ENCODE results near the gene DDX6. TPM values are rescaled to one million over a fixed set of nuclear protein-coding genes. Genes with fewer than 3 reads are reported as not detected.

DDX6 gene
- polyA plus RNA-seq, 1 of the 3 experiments (the other 2 are of a cell fraction): 7.9 TPM

DNA sequence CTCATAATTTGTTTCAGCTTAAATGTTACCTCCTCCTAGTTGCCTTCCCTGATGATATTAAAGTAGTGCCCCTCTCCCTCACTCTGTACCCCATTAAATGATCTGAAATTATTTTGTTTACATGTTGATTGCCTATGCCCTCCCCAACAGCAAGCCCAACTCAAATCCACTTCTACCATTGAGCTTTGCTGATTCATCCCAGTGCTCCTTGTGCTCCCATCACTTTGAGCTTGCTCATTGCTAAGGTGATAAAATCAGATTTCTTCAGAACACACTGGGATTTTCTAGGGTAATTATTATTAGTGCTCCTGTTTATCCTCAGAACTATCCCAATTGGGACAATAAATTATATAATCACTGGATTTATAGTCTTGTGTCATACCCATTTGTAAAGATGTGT, 8.4 kb upstream of the DDX6 start:
- TF ChIP-seq, protein P1, sequence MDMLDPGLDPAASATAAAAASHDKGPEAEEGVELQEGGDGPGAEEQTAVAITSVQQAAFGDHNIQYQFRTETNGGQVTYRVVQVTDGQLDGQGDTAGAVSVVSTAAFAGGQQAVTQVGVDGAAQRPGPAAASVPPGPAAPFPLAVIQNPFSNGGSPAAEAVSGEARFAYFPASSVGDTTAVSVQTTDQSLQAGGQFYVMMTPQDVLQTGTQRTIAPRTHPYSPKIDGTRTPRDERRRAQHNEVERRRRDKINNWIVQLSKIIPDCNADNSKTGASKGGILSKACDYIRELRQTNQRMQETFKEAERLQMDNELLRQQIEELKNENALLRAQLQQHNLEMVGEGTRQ (IDR thresholded peaks at IDR 0.05; ENCODE audit: borderline replicate concordance, low read depth, low read length): no peak
- no peak for TF ChIP-seq TEAD4 (IDR thresholded peaks at IDR 0.05; ENCODE audit: borderline replicate concordance, insufficient read depth)
- TF ChIP-seq, protein P2, sequence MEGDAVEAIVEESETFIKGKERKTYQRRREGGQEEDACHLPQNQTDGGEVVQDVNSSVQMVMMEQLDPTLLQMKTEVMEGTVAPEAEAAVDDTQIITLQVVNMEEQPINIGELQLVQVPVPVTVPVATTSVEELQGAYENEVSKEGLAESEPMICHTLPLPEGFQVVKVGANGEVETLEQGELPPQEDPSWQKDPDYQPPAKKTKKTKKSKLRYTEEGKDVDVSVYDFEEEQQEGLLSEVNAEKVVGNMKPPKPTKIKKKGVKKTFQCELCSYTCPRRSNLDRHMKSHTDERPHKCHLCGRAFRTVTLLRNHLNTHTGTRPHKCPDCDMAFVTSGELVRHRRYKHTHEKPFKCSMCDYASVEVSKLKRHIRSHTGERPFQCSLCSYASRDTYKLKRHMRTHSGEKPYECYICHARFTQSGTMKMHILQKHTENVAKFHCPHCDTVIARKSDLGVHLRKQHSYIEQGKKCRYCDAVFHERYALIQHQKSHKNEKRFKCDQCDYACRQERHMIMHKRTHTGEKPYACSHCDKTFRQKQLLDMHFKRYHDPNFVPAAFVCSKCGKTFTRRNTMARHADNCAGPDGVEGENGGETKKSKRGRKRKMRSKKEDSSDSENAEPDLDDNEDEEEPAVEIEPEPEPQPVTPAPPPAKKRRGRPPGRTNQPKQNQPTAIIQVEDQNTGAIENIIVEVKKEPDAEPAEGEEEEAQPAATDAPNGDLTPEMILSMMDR (IDR thresholded peaks at IDR 0.05): no peak
- no peak for TF ChIP-seq JUND (IDR thresholded peaks at IDR 0.05)
- no peak for TF ChIP-seq SMC3 (IDR thresholded peaks at IDR 0.05; ENCODE audit: low read depth, low read length)
- TF ChIP-seq FOSL2 (IDR thresholded peaks at IDR 0.05; ENCODE audit: borderline replicate concordance, low read depth): no peak
- TF ChIP-seq RFX5 (IDR thresholded peaks at IDR 0.05; ENCODE audit: low read length): no peak
- TF ChIP-seq, protein P3, sequence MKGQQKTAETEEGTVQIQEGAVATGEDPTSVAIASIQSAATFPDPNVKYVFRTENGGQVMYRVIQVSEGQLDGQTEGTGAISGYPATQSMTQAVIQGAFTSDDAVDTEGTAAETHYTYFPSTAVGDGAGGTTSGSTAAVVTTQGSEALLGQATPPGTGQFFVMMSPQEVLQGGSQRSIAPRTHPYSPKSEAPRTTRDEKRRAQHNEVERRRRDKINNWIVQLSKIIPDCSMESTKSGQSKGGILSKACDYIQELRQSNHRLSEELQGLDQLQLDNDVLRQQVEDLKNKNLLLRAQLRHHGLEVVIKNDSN (IDR thresholded peaks at IDR 0.05; ENCODE audit: borderline replicate concordance, low read depth): no peak
- TF ChIP-seq FOXM1 (IDR thresholded peaks at IDR 0.05; ENCODE audit: low read depth): no peak
- TF ChIP-seq RXRA (IDR thresholded peaks at IDR 0.05; ENCODE audit: borderline replicate concordance, low read depth): no peak
- TF ChIP-seq RCOR1 (IDR thresholded peaks at IDR 0.05; ENCODE audit: low read length): no peak
- TF ChIP-seq GABPA (IDR thresholded peaks at IDR 0.05; ENCODE audit: low read depth): no peak
- no peak for TF ChIP-seq TAF1 (IDR thresholded peaks at IDR 0.05; ENCODE audit: borderline replicate concordance, low read depth, low read length)
- TF ChIP-seq, protein P4, sequence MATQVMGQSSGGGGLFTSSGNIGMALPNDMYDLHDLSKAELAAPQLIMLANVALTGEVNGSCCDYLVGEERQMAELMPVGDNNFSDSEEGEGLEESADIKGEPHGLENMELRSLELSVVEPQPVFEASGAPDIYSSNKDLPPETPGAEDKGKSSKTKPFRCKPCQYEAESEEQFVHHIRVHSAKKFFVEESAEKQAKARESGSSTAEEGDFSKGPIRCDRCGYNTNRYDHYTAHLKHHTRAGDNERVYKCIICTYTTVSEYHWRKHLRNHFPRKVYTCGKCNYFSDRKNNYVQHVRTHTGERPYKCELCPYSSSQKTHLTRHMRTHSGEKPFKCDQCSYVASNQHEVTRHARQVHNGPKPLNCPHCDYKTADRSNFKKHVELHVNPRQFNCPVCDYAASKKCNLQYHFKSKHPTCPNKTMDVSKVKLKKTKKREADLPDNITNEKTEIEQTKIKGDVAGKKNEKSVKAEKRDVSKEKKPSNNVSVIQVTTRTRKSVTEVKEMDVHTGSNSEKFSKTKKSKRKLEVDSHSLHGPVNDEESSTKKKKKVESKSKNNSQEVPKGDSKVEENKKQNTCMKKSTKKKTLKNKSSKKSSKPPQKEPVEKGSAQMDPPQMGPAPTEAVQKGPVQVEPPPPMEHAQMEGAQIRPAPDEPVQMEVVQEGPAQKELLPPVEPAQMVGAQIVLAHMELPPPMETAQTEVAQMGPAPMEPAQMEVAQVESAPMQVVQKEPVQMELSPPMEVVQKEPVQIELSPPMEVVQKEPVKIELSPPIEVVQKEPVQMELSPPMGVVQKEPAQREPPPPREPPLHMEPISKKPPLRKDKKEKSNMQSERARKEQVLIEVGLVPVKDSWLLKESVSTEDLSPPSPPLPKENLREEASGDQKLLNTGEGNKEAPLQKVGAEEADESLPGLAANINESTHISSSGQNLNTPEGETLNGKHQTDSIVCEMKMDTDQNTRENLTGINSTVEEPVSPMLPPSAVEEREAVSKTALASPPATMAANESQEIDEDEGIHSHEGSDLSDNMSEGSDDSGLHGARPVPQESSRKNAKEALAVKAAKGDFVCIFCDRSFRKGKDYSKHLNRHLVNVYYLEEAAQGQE (IDR thresholded peaks at IDR 0.05; ENCODE audit: low read depth, low read length): no peak
- TF ChIP-seq, protein P5, sequence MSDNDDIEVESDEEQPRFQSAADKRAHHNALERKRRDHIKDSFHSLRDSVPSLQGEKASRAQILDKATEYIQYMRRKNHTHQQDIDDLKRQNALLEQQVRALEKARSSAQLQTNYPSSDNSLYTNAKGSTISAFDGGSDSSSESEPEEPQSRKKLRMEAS (IDR thresholded peaks at IDR 0.05; ENCODE audit: low read depth): no peak
- TF ChIP-seq RAD21 (IDR thresholded peaks at IDR 0.05; ENCODE audit: low read length): no peak
- no peak for TF ChIP-seq SIN3A (IDR thresholded peaks at IDR 0.05; ENCODE audit: borderline replicate concordance, low read depth, low read length)
- no peaks in the 10 kb centered on the region for H3K27me3 ChIP-seq (ENCODE audit: insufficient read depth)
- H3K4me3 ChIP-seq (ENCODE audit: low read depth in 2 of 2, low read length in 1 of 2): no peak overlapping the region
- DNase-seq: no peak
- no peak overlapping the region for H3K4me2 ChIP-seq
- no peaks in the 10 kb centered on the region for H4K20me1 ChIP-seq (ENCODE audit: insufficient read depth)
- POLR2A ChIA-PET: interaction anchor here (0.7 to 0.8 kb wide), 2 partner anchors 9 to 115 kb away, joined by 3 to 4 read pairs; partner anchors contain the start of gene DDX6
- no peak overlapping the region for H3K9ac ChIP-seq
- H3F3A ChIP-seq (replicated peaks; ENCODE audit: insufficient read depth): no peaks in the 10 kb centered on the region
- H3K9me2 ChIP-seq: no peaks in the 10 kb centered on the region
- no peak overlapping the region for H2AFZ ChIP-seq (ENCODE audit: low read depth)
- H3K79me2 ChIP-seq (ENCODE audit: insufficient read depth): no peaks in the 10 kb centered on the region
- no peaks in the 10 kb centered on the region for H3K9me3 ChIP-seq
- no peaks in the 10 kb centered on the region for H3K36me3 ChIP-seq (replicated peaks in 1 of 2; ENCODE audit: control insufficient read depth in 1 of 2, insufficient read depth in 2 of 2, low read length in 1 of 2)
- H3K4me1 ChIP-seq (ENCODE audit: control insufficient read depth in 1 of 2, insufficient read depth in 2 of 2, low read depth in 1 of 2, low read length in 1 of 2): no peaks in the 10 kb centered on the region
- CTCF ChIA-PET: interaction anchor here (0.8 to 1.1 kb wide), 3 partner anchors 8 to 110 kb away, joined by 4 read pairs; partner anchors contain the start of gene DDX6
- H3K27ac ChIP-seq (ENCODE audit: low read depth in 2 of 2, low read length in 1 of 2): no peak overlapping the region
